ENCODE data around the gene OGDH.

GRCh38 chr7:44733708-44734481, 127.5 kb downstream of the OGDH start:
- TF ChIP-seq HDAC6 (IDR thresholded peaks at IDR 0.05; ENCODE audit: low read depth, low read length) (no peak), ATF3 (CRISPR knock-in tag; IDR thresholded peaks at IDR 0.05) (no peak), FOXO1 (CRISPR knock-in tag; IDR thresholded peaks at IDR 0.05) (no peak), ZKSCAN1 (IDR thresholded peaks at IDR 0.05; ENCODE audit: low read length) (no peak), POLR2A (IDR thresholded peaks at IDR 0.05; ENCODE audit: insufficient read depth in 1 of 2, low read depth in 2 of 2, low read length in 2 of 2) (no peak), GABPA (IDR thresholded peaks at IDR 0.05; ENCODE audit: low read depth, low read length) (no peak), GABPA (CRISPR knock-in tag; IDR thresholded peaks at IDR 0.05; ENCODE audit: low read depth) (no peak)
